Karpas-422 (cell line): ENCODE results near the gene SNCB. TPM values are rescaled to one million over a fixed set of nuclear protein-coding genes. Genes with fewer than 3 reads are reported as not detected.

Experiments
- DNase-seq: peaks from one replicate; pipeline ENCODE4 v3.0.0-alpha.2; 2015
- H2AFZ ChIP-seq: fragments of 200-600 bp; sonication (generic); 2 replicates; pipeline ENCODE4 v1.6.1; 2014; ENCODE audit warnings: antibody characterized with exemption, low read length, mixed read lengths
- H3K27ac ChIP-seq: fragments of 200-600 bp; sonication (generic); 2 replicates; pipeline ENCODE4 v1.5.1; 2014; ENCODE audit warnings: mild to moderate bottlenecking, low read length, moderate library complexity
- H3K27me3 ChIP-seq: fragments of 200-600 bp; sonication (generic); 2 replicates; pipeline ENCODE4 v1.6.1; 2014; ENCODE audit warnings: low read length, mixed read lengths
- H3K36me3 ChIP-seq: fragments of 200-600 bp; sonication (generic); 2 replicates; pipeline ENCODE4 v1.6.1; 2014; ENCODE audit warnings: low read length, mixed read lengths; ENCODE audit not compliant: insufficient read depth
- H3K4me1 ChIP-seq: fragments of 200-600 bp; sonication (generic); 2 replicates; pipeline ENCODE4 v1.6.1; 2014; ENCODE audit warnings: mild to moderate bottlenecking, low read length, mixed read lengths
- H3K4me2 ChIP-seq: fragments of 200-600 bp; sonication (generic); 2 replicates; pipeline ENCODE4 v1.6.1; 2014; ENCODE audit warnings: low read length, low read depth, mild to moderate bottlenecking; ENCODE audit not compliant: poor library complexity, severe bottlenecking
- H3K4me3 ChIP-seq: fragments of 200-600 bp; sonication (generic); 2 replicates; pipeline ENCODE4 v1.5.1; 2014; ENCODE audit warnings: mild to moderate bottlenecking, antibody characterized with exemption, low read length, mixed read lengths
- H3K79me2 ChIP-seq: fragments of 200-600 bp; sonication (generic); 2 replicates; pipeline ENCODE4 v1.6.1; 2014; ENCODE audit warnings: mild to moderate bottlenecking, low read length, mixed read lengths
- H3K9ac ChIP-seq: fragments of 200-600 bp; sonication (generic); 2 replicates; pipeline ENCODE4 v1.6.0; 2014; ENCODE audit warnings: low read length
- H3K9me2 ChIP-seq: fragments of 200-600 bp; sonication (generic), shearing (Covaris generic); replicated peaks from 2 replicates; pipeline ENCODE4 v1.6.0; 2014; ENCODE audit warnings: mild to moderate bottlenecking, low read length, moderate library complexity; ENCODE audit not compliant: insufficient read depth
- H3K9me3 ChIP-seq: fragments of 300-700, 200-600 bp; sonication (generic); 2 replicates; pipeline ENCODE4 v1.6.1; 2014; ENCODE audit warnings: low read length, mixed read lengths
- H4K20me1 ChIP-seq: fragments of 200-600 bp; sonication (generic); 2 replicates; pipeline ENCODE4 v1.6.1; 2014; ENCODE audit warnings: mild to moderate bottlenecking, antibody characterized with exemption, low read length, low read depth; ENCODE audit not compliant: insufficient read depth
- total RNA-seq: library from RNA; depleted of rRNA; stranded (reverse); fragments of >200 nt; shearing (Covaris generic); gene quantifications from 2 replicates; pipeline ENCODE4 v1.2.3, GENCODE V29; 2014; ENCODE audit warnings: low replicate concordance

The SNCB gene
- total RNA-seq, 1 experiment from 2014 or later = not detected

DNA sequence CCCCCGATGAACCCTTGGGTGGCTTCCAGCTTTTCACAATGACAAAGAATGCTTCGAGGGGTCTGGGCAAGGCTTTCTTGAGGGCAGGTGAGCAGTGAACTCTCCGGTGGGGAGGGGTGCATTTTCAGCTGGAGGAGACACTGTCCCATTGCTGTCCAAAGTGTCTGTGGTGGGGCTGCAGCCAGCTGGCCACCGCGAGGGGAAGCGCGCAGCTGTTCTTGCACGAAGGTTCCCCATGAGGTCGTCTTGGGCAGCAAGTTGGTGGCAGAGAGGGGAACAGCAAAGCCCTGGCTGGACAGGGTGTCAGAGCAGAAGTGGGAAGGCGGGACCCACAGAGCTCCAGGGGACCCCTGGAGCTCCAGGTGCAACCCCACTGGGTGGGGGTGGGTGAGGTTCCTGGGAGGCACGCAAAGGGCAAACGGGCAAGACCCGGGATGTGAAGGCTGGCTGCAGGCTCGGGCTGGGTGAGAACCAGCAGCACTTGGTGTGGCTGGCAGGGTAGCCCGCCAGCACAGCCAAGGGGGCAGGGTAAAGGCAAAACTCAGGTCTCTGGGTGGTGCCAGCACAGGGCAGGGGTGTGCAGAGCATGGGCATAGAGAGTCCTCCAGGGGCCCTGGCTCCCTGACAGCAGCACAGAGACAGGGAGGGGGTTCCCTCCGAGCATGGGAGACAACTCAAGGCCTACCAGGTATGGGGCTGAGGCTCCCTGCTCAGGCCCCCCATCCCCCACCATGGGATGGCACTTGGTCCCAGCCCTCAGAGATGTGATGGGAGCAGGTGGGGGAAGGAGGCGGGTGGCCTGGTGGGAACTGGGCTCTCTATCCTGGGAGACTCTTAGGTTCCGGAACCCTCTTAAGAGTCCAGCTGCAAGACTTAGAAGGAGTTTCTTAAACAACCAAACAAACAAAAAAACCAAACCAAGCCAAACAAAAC is 43.6 kb upstream of the SNCB start:
- Histone ChIP-seq H3K9ac (no peak overlapping the region), H2AFZ (no peak overlapping the region), H3K36me3 (no peaks in the 10 kb centered on the region)

DNA sequence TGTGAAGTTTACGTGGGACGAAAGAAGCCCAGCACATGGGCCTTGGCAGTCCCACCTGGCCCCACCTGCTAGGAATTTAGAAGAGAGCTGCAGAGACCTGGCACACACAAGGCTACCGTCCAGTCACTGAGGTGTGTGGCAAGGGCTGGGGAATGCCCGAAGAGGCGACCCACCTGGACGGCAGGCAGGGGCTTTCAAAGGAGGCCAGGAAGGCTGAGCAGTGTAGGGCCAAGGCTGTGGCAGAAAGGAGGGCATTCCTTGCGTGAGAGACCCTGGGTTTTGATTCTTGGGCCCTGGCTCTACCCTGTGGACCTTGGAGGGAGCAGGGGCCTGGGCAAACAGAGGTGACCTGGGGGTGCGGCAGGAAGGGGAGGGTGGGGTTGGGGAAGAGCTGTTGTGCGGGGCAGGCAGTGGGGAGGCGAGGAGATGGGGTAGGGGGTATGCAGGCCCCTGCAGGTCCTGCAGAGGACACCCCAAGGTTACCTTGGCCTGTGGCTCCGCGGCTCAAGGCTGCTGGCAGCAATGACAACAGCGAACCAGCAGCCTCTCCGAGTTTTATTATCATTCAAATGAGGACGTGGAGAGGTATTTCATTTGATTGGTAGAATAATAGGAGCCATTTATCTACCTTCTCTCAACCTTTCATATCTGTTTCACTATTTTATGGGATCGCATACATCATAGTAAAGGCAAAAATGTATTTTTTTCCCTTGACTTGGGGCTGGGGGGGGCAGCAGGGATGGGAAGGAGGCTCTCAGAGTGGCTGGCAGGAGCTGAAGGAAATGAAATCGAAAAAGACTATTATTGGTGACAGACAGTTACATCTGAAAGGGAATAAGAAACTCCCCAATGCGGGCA is 41.8 kb upstream of the SNCB start:
- no peak overlapping the region for H3K4me2 ChIP-seq
- H2AFZ ChIP-seq = no peak overlapping the region
- no peaks in the 10 kb centered on the region for H3K36me3 ChIP-seq
- H3K4me3 ChIP-seq = no peak overlapping the region
- peaks cover 16% of the 10 kb centered on the region for H3K4me1 ChIP-seq
- no peaks in the 10 kb centered on the region for H3K9me2 ChIP-seq
- no peaks in the 10 kb centered on the region for H3K9me3 ChIP-seq
- H3K79me2 ChIP-seq = no peaks in the 10 kb centered on the region
- DNase-seq = no peak
- no peak overlapping the region for H3K27ac ChIP-seq
- no peak overlapping the region for H3K9ac ChIP-seq
- no peaks in the 10 kb centered on the region for H3K27me3 ChIP-seq
- H4K20me1 ChIP-seq = no peaks in the 10 kb centered on the region

More for the DNA sequence above, 43.6 kb upstream of the SNCB start:
- Histone ChIP-seq H3K4me2 (no peak overlapping the region), H4K20me1 (no peaks in the 10 kb centered on the region), H3K9me2 (no peaks in the 10 kb centered on the region), H3K9me3 (no peaks in the 10 kb centered on the region), H3K27me3 (no peaks in the 10 kb centered on the region), H3K4me3 (no peak overlapping the region), H3K27ac (no peak overlapping the region), H3K79me2 (no peaks in the 10 kb centered on the region), H3K4me1 (peaks cover 12% of the 10 kb centered on the region)
- DNase-seq = no peak

DNA sequence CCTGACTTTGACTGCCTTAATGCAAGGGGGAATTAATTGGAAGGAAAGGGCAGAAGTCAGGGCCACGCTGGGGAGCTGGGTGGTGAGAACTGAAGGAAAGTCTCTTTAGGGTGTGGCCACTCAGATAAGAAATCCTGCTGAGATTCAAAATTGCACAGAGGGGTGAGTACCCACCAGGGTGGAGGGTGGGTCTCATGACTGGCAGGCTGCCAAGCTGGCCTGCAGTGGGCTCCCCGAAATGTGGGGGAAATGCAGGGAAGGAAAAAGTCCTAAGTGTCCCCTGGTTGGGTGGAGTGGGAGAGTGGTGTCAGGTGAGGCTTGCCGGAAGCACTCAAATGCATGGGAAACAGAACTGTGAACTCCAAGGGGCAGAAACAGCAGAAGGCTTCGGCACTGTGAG is 41.1 kb upstream of the SNCB start:
- H4K20me1 ChIP-seq = no peaks in the 10 kb centered on the region
- no peaks in the 10 kb centered on the region for H3K36me3 ChIP-seq
- no peak for DNase-seq
- H3K4me3 ChIP-seq = no peak overlapping the region
- H3K9me2 ChIP-seq = no peaks in the 10 kb centered on the region
- H3K4me2 ChIP-seq = no peak overlapping the region
- no peaks in the 10 kb centered on the region for H3K79me2 ChIP-seq
- no peak overlapping the region for H3K27ac ChIP-seq
- no peaks in the 10 kb centered on the region for H3K27me3 ChIP-seq
- no peak overlapping the region for H2AFZ ChIP-seq
- H3K9me3 ChIP-seq = no peaks in the 10 kb centered on the region
- no peak overlapping the region for H3K9ac ChIP-seq
- peaks cover 9% of the 10 kb centered on the region for H3K4me1 ChIP-seq

DNA sequence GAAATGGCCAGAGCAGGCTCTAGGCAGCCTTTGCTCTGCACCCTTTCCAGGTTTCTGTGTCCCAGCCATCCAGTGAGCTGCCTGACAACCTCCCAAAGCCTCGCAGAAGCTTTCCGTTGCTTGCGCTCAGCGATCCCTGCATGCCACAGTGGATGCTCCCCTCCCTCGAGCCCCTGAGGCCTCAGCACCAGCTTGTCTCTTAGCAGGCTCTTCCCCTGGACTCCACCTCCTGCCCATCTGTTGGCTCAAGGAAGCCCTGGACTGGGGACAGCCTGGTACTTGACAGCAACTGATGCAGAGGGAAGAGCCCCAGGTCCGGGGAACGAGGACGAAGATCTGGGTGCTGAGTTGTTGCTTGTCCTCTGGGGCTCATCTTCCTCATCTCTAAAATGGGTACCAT is 40.1 kb upstream of the SNCB start:
- Histone ChIP-seq H2AFZ (no peak overlapping the region), H3K4me1 (peaks cover 5% of the 10 kb centered on the region), H3K79me2 (no peaks in the 10 kb centered on the region), H4K20me1 (no peaks in the 10 kb centered on the region), H3K4me2 (no peak overlapping the region), H3K36me3 (no peaks in the 10 kb centered on the region), H3K9me3 (no peaks in the 10 kb centered on the region), H3K27ac (no peak overlapping the region), H3K9me2 (no peaks in the 10 kb centered on the region), H3K9ac (no peak overlapping the region), H3K4me3 (no peak overlapping the region), H3K27me3 (no peaks in the 10 kb centered on the region)
- DNase-seq = no peak

DNA sequence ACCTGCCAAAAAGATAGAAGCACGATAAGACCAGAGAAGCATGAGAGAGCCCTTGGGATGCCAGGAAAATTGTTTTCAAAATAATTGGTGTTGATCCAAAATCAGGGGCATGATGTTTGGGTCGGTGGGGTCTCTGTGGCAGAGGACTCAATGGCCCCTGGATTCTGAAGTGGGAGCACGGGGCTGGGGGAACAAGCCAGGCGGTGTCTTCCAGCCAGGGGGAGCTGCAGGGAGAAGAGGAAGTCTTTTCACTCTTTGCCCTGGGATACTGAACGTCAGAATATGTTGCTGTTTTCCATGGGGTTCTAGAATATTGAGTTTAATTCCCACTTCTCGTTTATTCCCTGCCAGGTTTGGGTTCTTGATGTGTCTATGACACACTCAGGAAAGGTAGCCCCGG is 37.3 kb upstream of the SNCB start:
- H3K4me2 ChIP-seq = no peak overlapping the region
- H3K79me2 ChIP-seq = no peaks in the 10 kb centered on the region
- peaks cover 5% of the 10 kb centered on the region for H3K4me1 ChIP-seq
- H3K36me3 ChIP-seq = no peaks in the 10 kb centered on the region
- no peak overlapping the region for H2AFZ ChIP-seq
- H3K4me3 ChIP-seq = no peak overlapping the region
- no peaks in the 10 kb centered on the region for H3K9me3 ChIP-seq
- no peak for DNase-seq
- H4K20me1 ChIP-seq = no peaks in the 10 kb centered on the region
- H3K27ac ChIP-seq = no peak overlapping the region
- no peaks in the 10 kb centered on the region for H3K27me3 ChIP-seq
- H3K9ac ChIP-seq = no peak overlapping the region
- no peaks in the 10 kb centered on the region for H3K9me2 ChIP-seq

DNA sequence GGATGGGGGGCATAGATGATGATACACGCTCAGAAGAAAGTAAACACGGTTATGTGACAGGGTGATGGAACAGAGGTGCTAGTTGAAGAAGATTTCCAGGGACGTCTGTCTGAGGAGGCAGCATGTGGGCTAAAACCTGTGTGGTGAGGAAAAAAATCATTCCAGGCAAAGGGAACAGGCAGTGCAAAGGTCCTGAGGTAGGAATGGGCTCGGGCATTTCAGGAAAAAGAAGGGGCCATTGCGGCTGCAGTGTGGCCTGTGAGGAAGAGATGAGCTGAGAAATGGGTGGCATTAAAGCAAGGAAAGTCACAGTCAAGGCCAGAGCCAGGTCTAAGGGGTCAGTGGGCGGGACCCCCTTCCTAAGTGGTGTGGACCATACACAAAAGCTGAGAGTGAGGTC is 35.2 kb upstream of the SNCB start:
- Histone ChIP-seq H3K4me3 (no peak overlapping the region), H3K27ac (no peak overlapping the region), H3K79me2 (no peaks in the 10 kb centered on the region), H3K9me2 (no peaks in the 10 kb centered on the region), H3K27me3 (no peaks in the 10 kb centered on the region), H2AFZ (no peak overlapping the region), H4K20me1 (peaks cover 2% of the 10 kb centered on the region; the same call in 1 of the 2 replicates), H3K4me1 (peaks cover 5% of the 10 kb centered on the region), H3K9ac (no peak overlapping the region), H3K9me3 (no peaks in the 10 kb centered on the region), H3K4me2 (no peak overlapping the region), H3K36me3 (no peaks in the 10 kb centered on the region)
- no peak for DNase-seq

DNA sequence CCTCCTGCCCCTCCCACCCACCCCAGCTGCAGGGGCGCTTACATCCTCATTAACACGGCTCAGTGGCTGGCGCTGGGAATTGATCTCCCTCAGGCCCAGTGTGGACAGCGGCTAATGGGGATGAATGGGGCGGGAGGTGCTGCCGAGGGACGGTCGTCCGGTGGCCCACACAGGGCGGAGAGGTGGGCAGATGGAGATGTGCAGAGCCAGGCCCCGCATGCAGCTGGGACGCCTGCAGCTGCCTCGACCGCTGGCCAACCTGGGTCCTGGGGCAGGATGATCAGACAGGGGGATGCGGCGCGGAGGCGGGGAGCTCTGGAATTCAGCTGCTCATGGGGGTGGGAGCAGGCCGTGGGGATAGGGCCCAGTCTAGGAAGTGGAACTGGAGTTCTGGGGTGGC is 34.6 kb upstream of the SNCB start:
- H2AFZ ChIP-seq = no peak overlapping the region
- H3K9me2 ChIP-seq = no peaks in the 10 kb centered on the region
- no peak overlapping the region for H3K4me3 ChIP-seq
- no peak overlapping the region for H3K9ac ChIP-seq
- H3K27ac ChIP-seq = no peak overlapping the region
- H3K36me3 ChIP-seq = no peaks in the 10 kb centered on the region
- no peaks in the 10 kb centered on the region for H3K27me3 ChIP-seq
- H3K4me1 ChIP-seq = peaks cover 5% of the 10 kb centered on the region
- DNase-seq = no peak
- H3K4me2 ChIP-seq = no peak overlapping the region
- H3K9me3 ChIP-seq = no peaks in the 10 kb centered on the region
- H4K20me1 ChIP-seq = peaks cover 3% of the 10 kb centered on the region; the same call in 1 of the 2 replicates
- H3K79me2 ChIP-seq = no peaks in the 10 kb centered on the region

DNA sequence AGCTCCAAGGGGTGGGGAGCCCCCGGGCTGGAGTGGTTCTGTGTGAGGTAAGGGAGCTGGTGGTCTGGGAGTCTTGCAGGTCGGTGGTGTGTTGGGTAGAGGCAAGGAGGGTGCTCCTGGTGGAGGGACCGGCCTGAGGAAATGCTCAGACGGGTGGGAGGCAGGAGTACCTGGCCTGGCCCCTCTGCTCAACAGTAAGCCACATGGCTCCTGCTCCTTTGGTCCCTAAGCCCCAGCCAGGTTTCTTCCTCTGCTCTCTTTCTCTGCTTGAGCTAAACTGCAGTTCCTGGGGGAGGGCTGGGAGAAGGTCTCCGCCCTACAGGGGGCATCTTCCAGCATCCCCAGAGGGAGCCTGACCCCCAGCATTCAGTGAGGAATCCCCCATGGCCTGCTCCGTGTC is 34.1 kb upstream of the SNCB start:
- Histone ChIP-seq H3K4me1 (peaks cover 5% of the 10 kb centered on the region), H3K79me2 (no peaks in the 10 kb centered on the region), H4K20me1 (peaks cover 3% of the 10 kb centered on the region; the same call in 1 of the 2 replicates), H3K9me2 (no peaks in the 10 kb centered on the region), H3K27ac (no peak overlapping the region), H3K36me3 (no peaks in the 10 kb centered on the region), H3K27me3 (no peaks in the 10 kb centered on the region), H3K9me3 (no peaks in the 10 kb centered on the region), H2AFZ (no peak overlapping the region), H3K9ac (no peak overlapping the region), H3K4me3 (no peak overlapping the region), H3K4me2 (no peak overlapping the region)
- no peak for DNase-seq
